ENCODE results near the gene MED26.

DNA sequence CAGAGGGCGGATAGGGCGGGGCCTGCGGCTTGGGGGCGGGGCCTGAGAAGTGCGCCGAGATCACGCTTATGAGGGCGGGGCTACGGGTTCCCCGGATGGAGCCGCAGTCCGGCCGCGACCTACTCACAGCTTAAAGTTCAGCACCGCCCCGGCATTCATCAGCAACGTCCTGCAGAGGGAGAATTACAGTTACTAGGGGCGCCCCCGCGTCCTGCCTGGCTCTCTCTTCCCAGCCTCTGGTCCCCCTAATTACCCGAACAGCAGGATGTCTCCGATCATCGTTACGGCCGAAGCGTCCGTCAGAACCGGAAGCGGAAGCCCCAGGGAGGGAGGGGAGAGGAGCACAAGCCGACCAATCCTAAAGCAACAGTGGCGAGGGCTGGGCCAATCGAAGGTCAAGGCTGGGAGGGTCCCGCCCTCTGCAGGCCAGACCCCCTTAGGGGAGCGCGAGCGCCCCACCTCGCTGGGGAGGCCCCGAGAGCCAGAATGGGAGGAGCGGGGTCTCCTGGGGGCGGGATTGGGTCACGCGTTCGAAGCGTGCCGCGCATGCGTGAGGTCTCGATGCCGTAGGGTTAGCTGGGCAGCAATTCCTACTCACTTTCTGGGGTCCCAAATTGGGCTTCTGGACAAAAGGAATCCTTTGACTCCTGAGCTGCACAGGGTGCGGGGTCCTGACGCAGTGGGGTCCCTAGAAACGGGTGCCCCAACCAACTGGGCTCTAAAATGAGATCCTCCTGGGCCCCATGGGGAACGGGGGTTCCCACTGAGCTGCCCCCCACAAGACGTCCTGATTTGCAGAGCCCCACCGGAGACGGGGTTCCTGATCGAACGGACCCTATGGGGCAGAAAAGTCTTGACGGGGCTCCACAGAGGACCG, 32.1 kb upstream of the MED26 start, which contains the start of gene SMIM7:
- TF ChIP-seq RNF2 (IDR thresholded peaks at IDR 0.05) (peak; percentile 53; the same call in 1 of the 2 replicates), POLR2AphosphoS5 (IDR thresholded peaks at IDR 0.05; ENCODE audit: control insufficient read depth, insufficient read depth, low read depth, low read length) (peak; percentile 88; the same call in 1 of the 2 replicates), ZNF668 (CRISPR knock-in tag; IDR thresholded peaks at IDR 0.05) (no peak), SIN3B (IDR thresholded peaks at IDR 0.05; ENCODE audit: low read depth) (peak; percentile 86), SAFB2 (IDR thresholded peaks at IDR 0.05; ENCODE audit: borderline replicate concordance, low read depth, low read length, severe bottlenecking) (no peak)
- TF ChIP-seq, protein P1, sequence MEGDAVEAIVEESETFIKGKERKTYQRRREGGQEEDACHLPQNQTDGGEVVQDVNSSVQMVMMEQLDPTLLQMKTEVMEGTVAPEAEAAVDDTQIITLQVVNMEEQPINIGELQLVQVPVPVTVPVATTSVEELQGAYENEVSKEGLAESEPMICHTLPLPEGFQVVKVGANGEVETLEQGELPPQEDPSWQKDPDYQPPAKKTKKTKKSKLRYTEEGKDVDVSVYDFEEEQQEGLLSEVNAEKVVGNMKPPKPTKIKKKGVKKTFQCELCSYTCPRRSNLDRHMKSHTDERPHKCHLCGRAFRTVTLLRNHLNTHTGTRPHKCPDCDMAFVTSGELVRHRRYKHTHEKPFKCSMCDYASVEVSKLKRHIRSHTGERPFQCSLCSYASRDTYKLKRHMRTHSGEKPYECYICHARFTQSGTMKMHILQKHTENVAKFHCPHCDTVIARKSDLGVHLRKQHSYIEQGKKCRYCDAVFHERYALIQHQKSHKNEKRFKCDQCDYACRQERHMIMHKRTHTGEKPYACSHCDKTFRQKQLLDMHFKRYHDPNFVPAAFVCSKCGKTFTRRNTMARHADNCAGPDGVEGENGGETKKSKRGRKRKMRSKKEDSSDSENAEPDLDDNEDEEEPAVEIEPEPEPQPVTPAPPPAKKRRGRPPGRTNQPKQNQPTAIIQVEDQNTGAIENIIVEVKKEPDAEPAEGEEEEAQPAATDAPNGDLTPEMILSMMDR (IDR thresholded peaks at IDR 0.05 in 2 of 3, conservative IDR thresholded peaks at IDR 0.05 in 1 of 3; ENCODE audit: insufficient read depth in 2 of 3, low read depth in 1 of 3, low read length in 3 of 3), result peak; percentile 38 to 69 (median 48); a peak in 4 of 6 replicates
- TF ChIP-seq, protein P2, sequence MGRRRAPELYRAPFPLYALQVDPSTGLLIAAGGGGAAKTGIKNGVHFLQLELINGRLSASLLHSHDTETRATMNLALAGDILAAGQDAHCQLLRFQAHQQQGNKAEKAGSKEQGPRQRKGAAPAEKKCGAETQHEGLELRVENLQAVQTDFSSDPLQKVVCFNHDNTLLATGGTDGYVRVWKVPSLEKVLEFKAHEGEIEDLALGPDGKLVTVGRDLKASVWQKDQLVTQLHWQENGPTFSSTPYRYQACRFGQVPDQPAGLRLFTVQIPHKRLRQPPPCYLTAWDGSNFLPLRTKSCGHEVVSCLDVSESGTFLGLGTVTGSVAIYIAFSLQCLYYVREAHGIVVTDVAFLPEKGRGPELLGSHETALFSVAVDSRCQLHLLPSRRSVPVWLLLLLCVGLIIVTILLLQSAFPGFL (CRISPR knock-in tag; IDR thresholded peaks at IDR 0.05), result no peak
- TF ChIP-seq, protein P3, sequence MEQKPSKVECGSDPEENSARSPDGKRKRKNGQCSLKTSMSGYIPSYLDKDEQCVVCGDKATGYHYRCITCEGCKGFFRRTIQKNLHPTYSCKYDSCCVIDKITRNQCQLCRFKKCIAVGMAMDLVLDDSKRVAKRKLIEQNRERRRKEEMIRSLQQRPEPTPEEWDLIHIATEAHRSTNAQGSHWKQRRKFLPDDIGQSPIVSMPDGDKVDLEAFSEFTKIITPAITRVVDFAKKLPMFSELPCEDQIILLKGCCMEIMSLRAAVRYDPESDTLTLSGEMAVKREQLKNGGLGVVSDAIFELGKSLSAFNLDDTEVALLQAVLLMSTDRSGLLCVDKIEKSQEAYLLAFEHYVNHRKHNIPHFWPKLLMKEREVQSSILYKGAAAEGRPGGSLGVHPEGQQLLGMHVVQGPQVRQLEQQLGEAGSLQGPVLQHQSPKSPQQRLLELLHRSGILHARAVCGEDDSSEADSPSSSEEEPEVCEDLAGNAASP (IDR thresholded peaks at IDR 0.05), result no peak

Data from K562 (cell line).